MG63 (cell line): ENCODE data around the gene PDIK1L. TPM values are rescaled to one million over a fixed set of nuclear protein-coding genes. Genes with fewer than 3 reads are reported as not detected.

Source experiments
- DNase-seq: peaks from one replicate; pipeline ENCODE4 v3.0.0-alpha.2; 2020
- H3K27me3 ChIP-seq: fragments of 250-450 bp; sonication (Bioruptor Pico); 2 replicates; pipeline ENCODE4 v1.5.1; 2020; ENCODE audit warnings: mild to moderate bottlenecking, moderate library complexity
- H3K36me3 ChIP-seq: fragments of 250-450 bp; sonication (Bioruptor Pico); 2 replicates; pipeline ENCODE4 v1.5.1; 2020; ENCODE audit warnings: mild to moderate bottlenecking, moderate library complexity
- H3K4me3 ChIP-seq: fragments of 250-450 bp; sonication (Bioruptor Pico); 2 replicates; pipeline ENCODE4 v1.5.1; 2020; ENCODE audit warnings: mild to moderate bottlenecking, moderate library complexity
- H3K9me3 ChIP-seq: fragments of 250-450 bp; sonication (Bioruptor Pico); 2 replicates; pipeline ENCODE4 v1.5.1; 2020; ENCODE audit warnings: mild to moderate bottlenecking, moderate library complexity
- total RNA-seq: library from RNA; depleted of rRNA; stranded (reverse); fragments of >200 nt; shearing (Covaris generic); gene quantifications from 2 replicates; pipeline ENCODE4 v1.2.3, GENCODE V29; 2014; ENCODE audit warnings: low replicate concordance; rRNA removed

Gene PDIK1L
- total RNA-seq, 1 experiment from 2014 or later, result 2.4 TPM

- Histone ChIP-seq H3K27me3 (no peaks in the 10 kb centered on the region), H3K36me3 (peaks cover 8% of the 10 kb centered on the region), H3K4me3 (peak within 1 kb of the TSS; percentile 95), H3K9me3 (no peaks in the 10 kb centered on the region)
- no peak for DNase-seq
Observed at GRCh38 chr1:26171084-26172072, 59.8 kb downstream of the PDIK1L start, which contains the start of gene ZNF593OS. TSS of gene ZNF593OS (minus strand) at chr1:26171832. CDS start at chr1:26171661, 171 bp downstream.

Other genes with a start within 250 kb of the PDIK1L start
- 3.8 and 8.3 TPM in 2 replicates for gene PAQR7, start 236.1 kb upstream of the PDIK1L start, total RNA-seq
- 85.4 and 116 TPM in 2 replicates for gene STMN1, start 205.4 kb upstream of the PDIK1L start, total RNA-seq
- 3.3 and 4.5 TPM in 2 replicates for gene PAFAH2, start 113.8 kb upstream of the PDIK1L start, total RNA-seq
- not detected in 2 replicates for gene EXTL1, start 90.0 kb upstream of the PDIK1L start, total RNA-seq
- gene SLC30A2, start 65.7 kb upstream of the PDIK1L start, total RNA-seq, result not detected in 2 replicates
- gene TRIM63, start 44.2 kb upstream of the PDIK1L start, total RNA-seq, result not detected in 2 replicates
- gene FAM110D, start 47.3 kb downstream of the PDIK1L start, total RNA-seq, result 0.07 TPM in 1 of 2 replicates, not detected in the other
- gene C1orf232, start 57.1 kb downstream of the PDIK1L start, total RNA-seq, result not detected in 2 replicates
- gene ZNF593, start 58.1 kb downstream of the PDIK1L start, total RNA-seq, result 27.8 and 45.7 TPM in 2 replicates
- not detected in 2 replicates for gene ZNF593OS, start 60.0 kb downstream of the PDIK1L start, total RNA-seq
- not detected in 2 replicates for gene CNKSR1, start 65.7 kb downstream of the PDIK1L start, total RNA-seq
- gene CATSPER4, start 78.8 kb downstream of the PDIK1L start, total RNA-seq, result not detected in 2 replicates
- 13.3 and 13.9 TPM in 2 replicates for gene CEP85, start 122.4 kb downstream of the PDIK1L start, total RNA-seq
- 20.2 and 22.3 TPM in 2 replicates for gene SH3BGRL3, start 168.3 kb downstream of the PDIK1L start, total RNA-seq
- 3.9 and 6.1 TPM in 2 replicates for gene UBXN11, start 194.8 kb downstream of the PDIK1L start, total RNA-seq
- gene CD52, start 206.1 kb downstream of the PDIK1L start, total RNA-seq, result not detected in 2 replicates
- not detected in 2 replicates for gene CRYBG2, start 242.3 kb downstream of the PDIK1L start, total RNA-seq